ENCODE measurements around the gene CEP112. TPM values are rescaled to one million over a fixed set of nuclear protein-coding genes. Genes with fewer than 3 reads are reported as not detected.

The CEP112 gene
- total RNA-seq, 4 donors from 2014 or later: 15.8 to 50.3 (median 20.2) TPM

DNA sequence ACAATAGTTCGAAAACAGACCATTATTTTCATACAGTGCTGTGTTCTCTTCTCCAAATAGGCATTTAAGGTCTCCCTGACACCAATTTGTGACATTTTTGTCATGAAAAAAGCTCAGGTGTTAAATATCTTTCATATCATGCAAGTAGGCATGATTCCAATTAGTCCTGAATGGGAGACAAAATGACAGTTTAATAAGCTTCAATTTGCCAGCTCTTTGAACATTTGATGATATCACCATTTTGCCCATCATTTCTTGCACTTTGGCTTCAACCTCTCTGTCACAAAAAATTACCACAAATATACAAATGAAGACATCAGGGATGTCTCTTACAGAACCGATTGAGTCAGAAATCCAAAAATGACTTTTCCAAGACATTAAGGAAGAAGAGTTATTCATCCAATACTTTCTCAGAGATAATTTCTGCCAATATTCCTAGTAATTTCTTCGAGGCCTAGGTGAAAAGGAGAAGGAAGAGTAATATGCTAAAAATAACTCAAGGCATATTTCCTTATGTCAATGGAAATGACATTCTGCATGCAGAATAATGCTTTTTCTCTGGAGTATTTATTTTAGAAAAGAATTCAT lies 298.1 kb downstream of the CEP112 start:
- ATAC-seq (ENCODE audit: low FRiP score): no peak
- TF ChIP-seq, protein P1, sequence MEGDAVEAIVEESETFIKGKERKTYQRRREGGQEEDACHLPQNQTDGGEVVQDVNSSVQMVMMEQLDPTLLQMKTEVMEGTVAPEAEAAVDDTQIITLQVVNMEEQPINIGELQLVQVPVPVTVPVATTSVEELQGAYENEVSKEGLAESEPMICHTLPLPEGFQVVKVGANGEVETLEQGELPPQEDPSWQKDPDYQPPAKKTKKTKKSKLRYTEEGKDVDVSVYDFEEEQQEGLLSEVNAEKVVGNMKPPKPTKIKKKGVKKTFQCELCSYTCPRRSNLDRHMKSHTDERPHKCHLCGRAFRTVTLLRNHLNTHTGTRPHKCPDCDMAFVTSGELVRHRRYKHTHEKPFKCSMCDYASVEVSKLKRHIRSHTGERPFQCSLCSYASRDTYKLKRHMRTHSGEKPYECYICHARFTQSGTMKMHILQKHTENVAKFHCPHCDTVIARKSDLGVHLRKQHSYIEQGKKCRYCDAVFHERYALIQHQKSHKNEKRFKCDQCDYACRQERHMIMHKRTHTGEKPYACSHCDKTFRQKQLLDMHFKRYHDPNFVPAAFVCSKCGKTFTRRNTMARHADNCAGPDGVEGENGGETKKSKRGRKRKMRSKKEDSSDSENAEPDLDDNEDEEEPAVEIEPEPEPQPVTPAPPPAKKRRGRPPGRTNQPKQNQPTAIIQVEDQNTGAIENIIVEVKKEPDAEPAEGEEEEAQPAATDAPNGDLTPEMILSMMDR (IDR thresholded peaks at IDR 0.05): no peak
- DNase-seq (ENCODE audit: low spot score): no peak

DNA sequence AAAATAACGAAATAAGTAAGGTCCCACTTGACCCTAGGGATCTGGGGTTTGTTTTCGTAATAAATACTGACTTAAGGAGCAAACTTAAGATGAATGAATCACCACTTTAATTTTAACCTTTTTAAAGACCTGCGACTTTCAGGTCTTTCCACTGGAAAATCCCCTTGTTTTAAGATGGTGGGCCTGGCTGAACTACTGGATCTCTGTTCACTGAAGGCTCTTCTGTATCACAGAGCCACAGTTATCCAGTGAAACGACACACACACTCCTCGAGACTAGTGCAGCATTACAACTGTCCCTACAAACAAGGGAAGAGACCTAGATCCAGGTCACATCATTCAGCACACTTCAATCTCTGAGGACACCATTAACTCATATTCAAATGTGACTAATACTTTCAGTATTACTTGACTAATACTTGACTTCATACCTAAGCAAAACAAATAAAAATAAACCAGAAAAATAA lies 299.0 kb downstream of the CEP112 start:
- no peak for ATAC-seq (ENCODE audit: low FRiP score)
- no peak for DNase-seq (ENCODE audit: low spot score)
- TF ChIP-seq, protein P1 (IDR thresholded peaks at IDR 0.05): no peak

DNA sequence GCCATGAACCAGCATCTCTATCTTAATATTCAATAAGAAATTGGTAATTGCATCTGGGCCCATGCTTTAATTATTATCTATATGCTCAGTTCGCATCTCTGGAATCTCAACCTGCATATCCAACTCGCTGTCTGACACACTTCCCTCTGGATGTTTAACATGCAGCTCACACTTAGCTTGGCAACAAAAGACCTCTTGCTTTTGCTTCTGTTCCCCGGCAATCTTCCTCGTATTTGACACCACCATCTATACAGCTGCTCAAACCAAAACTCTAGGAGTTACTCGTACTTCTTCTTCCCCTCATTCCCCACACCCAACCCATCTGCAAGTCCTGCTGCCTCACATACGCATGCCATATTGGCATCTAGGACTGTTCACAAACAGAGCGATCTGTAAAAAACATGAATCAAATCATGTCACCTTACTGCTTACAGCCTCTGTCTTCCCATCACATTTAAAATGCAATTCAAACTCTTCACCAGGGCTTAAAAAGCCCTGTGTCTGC lies 300.6 kb downstream of the CEP112 start:
- ATAC-seq (ENCODE audit: low FRiP score): no peak
- DNase-seq (ENCODE audit: low spot score): no peak
- TF ChIP-seq, protein P1 (IDR thresholded peaks at IDR 0.05): no peak

DNA sequence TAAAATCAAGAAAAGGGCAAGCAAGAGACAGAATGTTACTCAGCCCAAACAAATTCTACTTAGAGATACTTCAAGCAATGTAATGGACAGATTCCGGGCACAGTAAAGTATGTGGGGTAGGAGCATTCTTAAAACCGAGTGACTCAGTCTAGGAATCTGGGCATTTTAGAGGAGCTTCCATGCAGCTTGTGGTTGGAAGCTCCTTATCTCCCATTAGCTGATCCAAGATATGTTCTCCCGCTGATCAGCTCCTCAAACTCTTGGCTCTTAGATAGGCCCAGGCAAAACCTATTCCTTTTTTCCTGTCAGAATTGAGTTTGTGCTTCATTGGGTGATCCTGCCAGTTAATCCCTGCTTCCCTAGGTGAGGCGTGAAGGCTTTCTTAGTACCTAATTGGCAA lies 303.3 kb downstream of the CEP112 start:
- DNase-seq (ENCODE audit: low spot score) (no peak), ATAC-seq (ENCODE audit: low FRiP score) (peak; percentile 84)
- TF ChIP-seq, protein P1 (IDR thresholded peaks at IDR 0.05): no peak

DNA sequence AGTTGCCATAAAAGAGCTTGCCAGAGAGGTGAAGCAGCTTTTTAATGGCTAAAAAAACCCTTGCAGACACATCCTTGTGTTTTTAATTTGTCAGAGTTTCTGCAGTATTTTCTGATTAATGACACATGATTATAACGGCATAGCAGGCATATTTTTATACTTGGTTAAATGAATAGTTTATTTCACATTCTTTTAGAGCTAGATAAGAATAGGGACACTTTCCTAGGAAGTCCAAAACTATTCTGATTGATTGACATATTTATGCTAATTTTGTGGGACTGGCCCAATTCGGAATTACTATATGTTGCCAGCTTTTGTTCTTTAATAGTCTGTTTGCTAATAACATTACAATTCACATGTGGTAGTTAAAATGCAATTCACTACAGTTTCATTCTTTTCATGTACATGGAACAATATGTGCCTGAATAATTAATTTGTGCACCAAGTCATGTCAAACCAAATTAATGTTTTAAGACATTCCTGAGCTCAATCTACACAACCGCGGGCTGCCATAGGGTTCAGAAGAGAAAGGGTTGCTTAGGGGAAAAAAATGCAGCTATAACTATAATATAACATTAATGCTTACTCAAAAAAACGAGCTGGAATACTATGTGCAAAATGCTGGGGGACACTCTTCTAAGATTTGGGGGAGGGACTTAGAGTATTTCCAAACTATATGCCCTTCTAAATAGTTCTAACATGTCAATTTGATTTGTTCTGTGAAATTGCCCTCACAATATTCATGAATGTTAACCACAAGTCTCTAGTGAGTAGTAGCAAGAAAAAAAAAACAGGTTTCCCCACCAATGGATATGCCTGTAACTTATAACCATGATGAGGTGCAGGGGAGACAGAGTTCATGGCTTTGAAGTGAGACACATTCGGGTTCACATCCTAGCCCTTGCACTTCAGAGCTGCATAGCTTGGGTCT lies 305.4 kb downstream of the CEP112 start:
- TF ChIP-seq, protein P1 (IDR thresholded peaks at IDR 0.05): no peak
- DNase-seq (ENCODE audit: low spot score): no peak
- no peak for ATAC-seq (ENCODE audit: low FRiP score)

DNA sequence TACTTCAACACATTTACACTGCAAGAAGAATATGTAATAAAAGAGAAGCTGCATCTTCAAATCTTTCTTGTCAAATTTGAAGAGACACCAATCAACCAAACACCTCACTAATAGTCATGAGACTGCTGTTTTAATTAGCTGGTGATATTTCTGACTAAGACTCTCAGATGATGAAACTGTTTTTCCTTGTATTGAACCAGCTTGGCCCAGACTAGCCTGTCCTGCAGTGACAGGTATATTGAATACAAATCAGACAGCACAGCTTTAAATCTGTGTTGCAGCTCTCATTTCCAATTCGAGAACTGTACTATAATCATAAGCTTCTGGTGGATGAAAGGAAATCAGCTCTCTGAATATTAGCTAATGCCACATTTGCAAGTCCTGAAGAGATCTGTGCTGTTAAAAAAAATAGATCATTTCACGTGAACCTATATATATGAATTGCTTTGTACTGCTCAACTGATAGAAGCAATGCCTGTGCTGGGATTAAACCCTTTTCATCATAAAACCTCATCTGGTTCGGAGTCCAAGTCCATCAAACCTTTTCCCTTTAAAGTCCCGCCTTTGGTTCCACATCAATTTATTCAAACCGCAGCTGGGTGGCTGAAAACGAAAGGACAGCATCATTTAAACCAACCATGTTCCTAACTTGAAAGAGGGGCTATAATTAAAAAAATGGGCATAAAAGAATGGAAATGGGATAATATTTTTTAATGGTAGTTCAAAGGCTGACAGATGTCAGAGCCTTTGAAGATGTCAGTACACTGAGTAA lies 306.2 kb downstream of the CEP112 start:
- no peak for ATAC-seq (ENCODE audit: low FRiP score)
- no peak for DNase-seq (ENCODE audit: low spot score)
- TF ChIP-seq, protein P1 (IDR thresholded peaks at IDR 0.05): no peak
